Motor neuron (in vitro differentiated cells): ENCODE results near the gene ASNSD1. TPM values are rescaled to one million over a fixed set of nuclear protein-coding genes. Genes with fewer than 3 reads are reported as not detected.
A peak's percentile ranks its signal among the peaks of the same experiment; 100 is the strongest.
"Not testable (repeated sequence)": the region's sequence is repeated elsewhere in the genome, so short reads cannot be mapped to it uniquely, and the experiment has no call there.

Experiments
- ATAC-seq, 8 experiments: fragments of 200-7000 bp; cut with Tn5 transposase; replicated peaks in 6 of 8; 2 replicates each; pipeline ENCODE4 v1.8.0; 2021; ENCODE audit warnings: mild to moderate bottlenecking in 8 of 8, moderate library complexity in 8 of 8
- H3K27ac ChIP-seq, 2 donors: fragments of 250-450 bp; sonication (Bioruptor Pico); 2 replicates each; pipeline ENCODE4 v1.9.0; 2021; ENCODE audit warnings: antibody characterized with exemption in 2 of 2, mild to moderate bottlenecking in 2 of 2, moderate library complexity in 1 of 2
- H3K4me1 ChIP-seq, 2 donors: fragments of 250-450 bp; sonication (Bioruptor Pico); replicated peaks in 1 of 2; 2 replicates each; pipeline ENCODE4 v1.6.1; 2021; ENCODE audit warnings: antibody characterized with exemption in 2 of 2, mild to moderate bottlenecking in 2 of 2, moderate library complexity in 1 of 2
- H3K4me3 ChIP-seq, 5 donors: fragments of 250-450 bp; sonication (Bioruptor Pico); 2 replicates each; pipeline ENCODE4 v1.9.0; 2021; ENCODE audit warnings: antibody characterized with exemption in 5 of 5, mild to moderate bottlenecking in 5 of 5, moderate library complexity in 4 of 5
- WGBS, 10 experiments: fragments of 450-650 bp; shearing (Covaris generic); methylation state at CpG; one replicate each; pipeline ENCODE4 v1.0.0; 2022; 5-methylcytosine and 5-hydroxymethylcytosine counted together
- in situ Hi-C, 9 experiments: fragments of 400-800 bp; cut with MboI; loops; one replicate each; pipeline ENCODE4 v1.15.0; 2021; ENCODE audit warnings: low sequenced_read_pairs in 9 of 9, low pct_unique_long_range_greater_than_20kb in 2 of 9; ENCODE audit not compliant: unreplicated experiment in 9 of 9
- total RNA-seq, 8 experiments: library from RNA; unstranded; fragments of 300-600 nt; gene quantifications; 2 replicates each; pipeline versions ENCODE4 v1.2.3 to v1.2.4, GENCODE V29; 2022

The ASNSD1 gene
- total RNA-seq, 8 experiments from 2014 or later = 36.5 to 63.7 (median 50.0) TPM

- H3K4me3 ChIP-seq = no peak overlapping the region
- no peaks in the 10 kb centered on the region for H3K4me1 ChIP-seq
- no peak for ATAC-seq
- in situ Hi-C loops = no loop called here
- H3K27ac ChIP-seq = no peak overlapping the region
- WGBS, 10 experiments = 50 to 100% (median 67%) methylated on average over 1 of the region's 1 CpG; no CpG with 5 or more reads in 3 of the 10 experiments
Observed at GRCh38 chr2:189681203-189681602, 19.9 kb downstream of the ASNSD1 start.

DNA sequence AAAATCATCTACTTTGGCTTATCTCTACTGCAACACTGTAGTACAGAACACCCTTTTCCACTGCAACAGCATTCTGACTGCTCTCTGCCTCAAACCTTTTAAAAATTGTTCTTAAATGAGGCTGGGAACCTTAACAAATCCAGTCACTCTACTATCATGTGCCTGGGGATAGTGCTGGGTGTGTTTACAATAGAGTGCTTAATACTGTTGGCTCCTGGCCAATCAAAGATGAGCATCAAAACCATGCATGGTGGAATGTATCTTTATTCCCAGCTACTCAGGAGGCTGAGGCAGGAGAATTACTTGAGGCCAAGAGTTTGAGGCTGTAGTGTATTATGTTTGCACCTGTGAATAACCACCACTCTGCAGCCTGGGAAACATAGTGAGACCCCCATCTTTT, 20.6 kb downstream of the ASNSD1 start:
- Histone ChIP-seq H3K4me1 (no peaks in the 10 kb centered on the region), H3K4me3 (no peak overlapping the region), H3K27ac (no peak overlapping the region)
- ATAC-seq = no peak
- in situ Hi-C loops = no loop called here

- Histone ChIP-seq H3K27ac (no peak overlapping the region), H3K4me1 (no peaks in the 10 kb centered on the region), H3K4me3 (no peak overlapping the region)
- no peak for ATAC-seq
- 60 to 83% (median 82%) methylated on average over 1 of the region's 1 CpG; no CpG with 5 or more reads in 6 of the 10 experiments for WGBS, 10 experiments
- in situ Hi-C loops = no loop called here
Observed at GRCh38 chr2:189683348-189683747, 22.1 kb downstream of the ASNSD1 start.

DNA sequence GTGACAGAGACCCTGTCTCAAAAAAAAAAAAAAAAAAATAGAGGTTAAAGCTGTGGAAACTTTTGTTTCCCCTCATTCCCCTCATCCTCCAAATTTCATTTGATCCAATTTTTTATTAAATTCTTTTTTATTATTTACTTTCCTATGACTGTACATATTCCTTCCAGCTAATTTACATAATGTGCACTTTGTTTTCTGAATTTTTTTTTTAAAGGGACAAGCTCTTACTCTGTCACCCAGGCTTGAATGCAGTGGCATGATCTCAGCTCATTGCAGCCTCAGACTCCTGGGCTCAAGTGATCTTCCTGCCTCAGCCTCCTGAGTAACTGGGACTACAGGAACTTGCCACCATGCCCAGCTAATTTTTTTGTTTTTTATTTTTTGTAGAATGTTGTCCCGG, 23.6 kb downstream of the ASNSD1 start:
- in situ Hi-C loops = no loop called here
- Histone ChIP-seq H3K4me1 (no peaks in the 10 kb centered on the region), H3K4me3 (no peak overlapping the region), H3K27ac (no peak overlapping the region)
- WGBS, 10 experiments = 50 to 100% (median 90%) methylated on average over 1 of the region's 1 CpG
- peak in 1 of 8 experiments; percentile 59 for ATAC-seq

GRCh38 chr2:189685540-189686229, 24.4 kb downstream of the ASNSD1 start:
- 58 to 100% (median 67%) methylated on average over 1 to 2 of the region's 2 CpGs; no CpG with 5 or more reads in 3 of the 10 experiments for WGBS, 10 experiments
- no peak overlapping the region for H3K4me3 ChIP-seq
- ATAC-seq = peak in 2 of 8 experiments; percentile 55 to 58
- H3K27ac ChIP-seq = no peak overlapping the region
- H3K4me1 ChIP-seq = no peaks in the 10 kb centered on the region
- in situ Hi-C loops = no loop called here

- H3K4me1 ChIP-seq, in situ Hi-C loops, ATAC-seq, H3K27ac ChIP-seq, H3K4me3 ChIP-seq: not testable (repeated sequence)
- 57 to 100% (median 80%) methylated on average over 1 of the region's 1 CpG; no CpG with 5 or more reads in 2 of the 10 experiments for WGBS, 10 experiments
Observed at GRCh38 chr2:189687796-189688195, 26.5 kb downstream of the ASNSD1 start.

DNA sequence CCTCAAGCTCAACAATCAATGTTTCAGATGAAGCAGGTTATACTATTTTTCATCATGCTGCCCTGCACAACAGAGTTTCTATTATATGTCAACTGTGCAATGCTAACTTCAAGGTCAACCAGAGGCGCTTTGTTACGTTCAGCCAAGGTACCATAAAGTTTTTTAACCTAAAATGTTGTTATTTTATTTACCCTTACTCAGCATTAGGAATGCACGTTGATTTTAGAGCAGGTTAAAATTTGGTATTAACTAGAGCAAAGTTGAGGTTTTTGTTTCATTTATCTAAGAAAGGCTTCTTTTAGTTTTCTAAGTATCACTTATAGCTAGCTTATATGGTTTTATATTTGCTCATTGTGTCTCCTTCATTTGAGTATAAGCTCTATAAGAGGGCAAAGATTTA, 35.0 kb downstream of the ASNSD1 start:
- in situ Hi-C loops = no loop called here
- no peak overlapping the region for H3K4me3 ChIP-seq
- H3K27ac ChIP-seq = no peak overlapping the region
- no peak for ATAC-seq
- H3K4me1 ChIP-seq = no peaks in the 10 kb centered on the region
- 68 to 100% (median 98%) methylated on average over 1 to 3 of the region's 3 CpGs for WGBS, 10 experiments

DNA sequence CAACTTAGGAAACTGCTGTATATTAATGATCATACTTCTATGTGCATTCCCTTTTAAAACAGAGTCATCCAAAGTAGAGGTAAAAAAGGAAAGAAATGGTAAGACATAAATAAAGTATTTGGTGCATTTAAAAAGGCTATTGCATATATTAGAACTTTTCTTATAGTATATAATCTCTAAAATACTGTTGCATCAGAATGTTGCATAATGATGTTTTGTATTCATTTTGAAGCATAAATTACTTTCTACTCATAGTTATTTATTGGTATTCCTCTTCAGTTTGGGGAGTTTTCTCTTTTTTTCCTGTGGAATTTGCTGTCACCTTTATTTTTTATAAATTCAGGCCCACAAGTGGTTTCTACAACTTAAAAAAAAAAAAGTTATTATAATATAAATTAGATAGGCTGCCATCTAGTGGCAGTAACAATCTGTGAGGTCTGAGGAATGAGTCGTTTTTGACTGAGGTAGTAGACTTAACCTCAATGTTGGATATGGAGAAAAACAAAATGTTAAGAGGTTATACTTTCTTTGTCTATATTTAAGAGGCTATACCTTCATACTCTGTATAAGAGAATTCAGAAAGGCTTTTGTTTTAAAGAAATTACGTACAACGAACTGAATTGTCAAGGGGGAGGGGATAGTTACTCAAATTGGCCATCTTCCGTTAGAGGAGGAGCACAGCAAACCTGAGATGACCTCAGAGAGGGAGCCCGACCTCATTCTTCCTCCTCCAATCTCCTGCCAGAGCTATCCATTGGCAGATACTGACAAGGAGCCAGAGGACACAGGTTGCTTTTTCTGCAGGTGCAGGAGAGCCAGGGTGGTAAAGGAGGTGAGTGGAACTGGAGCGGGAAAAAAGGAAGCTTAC, 37.0 kb downstream of the ASNSD1 start:
- no peak overlapping the region for H3K4me3 ChIP-seq
- H3K4me1 ChIP-seq = no peaks in the 10 kb centered on the region
- in situ Hi-C loops = no loop called here
- H3K27ac ChIP-seq = no peak overlapping the region
- 23 to 80% (median 50%) methylated on average over 2 to 6 of the region's 6 CpGs; no CpG with 5 or more reads in 1 of the 10 experiments for WGBS, 10 experiments
- ATAC-seq = peak in 3 of 8 experiments; percentile 25 to 56 (median 39)

GRCh38 chr2:189700681-189701080, 39.4 kb downstream of the ASNSD1 start:
- no peak for ATAC-seq
- 20 to 50% (median 50%) methylated on average over 2 of the region's 2 CpGs; no CpG with 5 or more reads in 1 of the 10 experiments for WGBS, 10 experiments
- H3K4me3 ChIP-seq = no peak overlapping the region
- in situ Hi-C loops = no loop called here
- H3K4me1 ChIP-seq = no peaks in the 10 kb centered on the region
- no peak overlapping the region for H3K27ac ChIP-seq

- Histone ChIP-seq H3K27ac (no peak overlapping the region), H3K4me3 (no peak overlapping the region), H3K4me1 (no peaks in the 10 kb centered on the region)
- ATAC-seq = peak in 1 of 8 experiments; percentile 35
- in situ Hi-C loops = no loop called here
Observed at GRCh38 chr2:189702071-189702470, 40.8 kb downstream of the ASNSD1 start.

- 52 to 96% (median 81%) methylated on average over 2 to 5 of the region's 5 CpGs for WGBS, 10 experiments
- H3K27ac ChIP-seq = no peak overlapping the region
- peak in 1 of 8 experiments; percentile 64 for ATAC-seq
- H3K4me1 ChIP-seq = no peaks in the 10 kb centered on the region
- H3K4me3 ChIP-seq = no peak overlapping the region
- in situ Hi-C loops = no loop called here
Observed at GRCh38 chr2:189709501-189710221, 48.4 kb downstream of the ASNSD1 start.

- H3K4me3 ChIP-seq, H3K27ac ChIP-seq, in situ Hi-C loops, ATAC-seq, H3K4me1 ChIP-seq: not testable (repeated sequence)
- WGBS, 10 experiments = 38 to 83% methylated on average over 1 of the region's 1 CpG; no CpG with 5 or more reads in 8 of the 10 experiments
Observed at GRCh38 chr2:189717593-189717992, 56.3 kb downstream of the ASNSD1 start.

GRCh38 chr2:189719571-189719970, 58.3 kb downstream of the ASNSD1 start:
- H3K27ac ChIP-seq = no peak overlapping the region
- no peak overlapping the region for H3K4me3 ChIP-seq
- in situ Hi-C loops = no loop called here
- WGBS, 10 experiments = 83 to 100% (median 94%) methylated on average over 2 to 4 of the region's 4 CpGs; no CpG with 5 or more reads in 1 of the 10 experiments
- ATAC-seq = no peak
- H3K4me1 ChIP-seq = no peaks in the 10 kb centered on the region
